CD4-positive, alpha-beta T cell treated with Interferon alpha-2 for 1 hour (primary cell): ENCODE data around the gene PIGC.
A peak's percentile ranks its signal among the peaks of the same experiment; 100 is the strongest.
"Not testable (repeated sequence)": the region's sequence is repeated elsewhere in the genome, so short reads cannot be mapped to it uniquely, and the experiment has no call there.

Source experiments
- DNase-seq, 2 donors: peaks; one replicate each; pipeline ENCODE4 v3.0.0-alpha.2; 2020 to 2022

The PIGC gene

GRCh38 chr1:172465617-172466016 is 21.7 kb upstream of the PIGC start:
- DNase-seq: no peak

- DNase-seq: no peak
Measured at GRCh38 chr1:172460887-172461315, 17.0 kb upstream of the PIGC start.

GRCh38 chr1:172460177-172460576 is 16.3 kb upstream of the PIGC start:
- no peak for DNase-seq

- DNase-seq: no peak
Measured at GRCh38 chr1:172457479-172458130, 13.7 kb upstream of the PIGC start.

GRCh38 chr1:172456344-172456769 is 12.5 kb upstream of the PIGC start:
- no peak for DNase-seq

GRCh38 chr1:172455451-172455850 is 11.6 kb upstream of the PIGC start:
- DNase-seq: no peak

GRCh38 chr1:172453607-172454006 is 9.7 kb upstream of the PIGC start:
- no peak for DNase-seq

- no peak for DNase-seq
Measured at GRCh38 chr1:172453153-172453545, 9.3 kb upstream of the PIGC start.

- no peak for DNase-seq
Measured at GRCh38 chr1:172452536-172453152, 8.8 kb upstream of the PIGC start.

GRCh38 chr1:172451002-172451443 is 7.2 kb upstream of the PIGC start:
- no peak for DNase-seq

- no peak for DNase-seq
Measured at GRCh38 chr1:172450524-172450885, 6.6 kb upstream of the PIGC start.

- DNase-seq: peak; percentile 40 to 61
Measured at GRCh38 chr1:172449585-172450523, 6.0 kb upstream of the PIGC start.

GRCh38 chr1:172448995-172449584 is 5.2 kb upstream of the PIGC start:
- no peak for DNase-seq

GRCh38 chr1:172447641-172448040 is 3.8 kb upstream of the PIGC start:
- no peak for DNase-seq

- no peak for DNase-seq
Measured at GRCh38 chr1:172446547-172446946, 2.7 kb upstream of the PIGC start.

- DNase-seq: no peak
Measured at GRCh38 chr1:172442843-172443565, 865 bp downstream of the PIGC start.

GRCh38 chr1:172442404-172442803 is 1.5 kb downstream of the PIGC start:
- DNase-seq: no peak

- not testable (repeated sequence) for DNase-seq
Measured at GRCh38 chr1:172437183-172437582, 6.7 kb downstream of the PIGC start.

GRCh38 chr1:172431721-172432192 is 12.1 kb downstream of the PIGC start:
- DNase-seq: peak; percentile 7 to 27

GRCh38 chr1:172431204-172431603 is 12.7 kb downstream of the PIGC start:
- no peak for DNase-seq

- DNase-seq: no peak
Measured at GRCh38 chr1:172430128-172430454, 13.8 kb downstream of the PIGC start.

GRCh38 chr1:172429331-172430127 is 14.3 kb downstream of the PIGC start:
- peak; percentile 37 to 74 for DNase-seq
